RWPE2 (cell line): Measurements from ENCODE around the gene RAD51AP1.
A peak's percentile ranks its signal among the peaks of the same experiment; 100 is the strongest.

Experiments
- ATAC-seq: fragments of 200-7000 bp; cut with Tn5 transposase; 3 replicates; pipeline ENCODE4 v1.9.1; 2021; ENCODE audit warnings: low read depth
- DNase-seq: peaks from one replicate; pipeline ENCODE4 v3.0.0-alpha.2; 2020; ENCODE audit warnings: low spot score
- H3K27ac ChIP-seq: fragments of 450-650 bp; 2 replicates; pipeline ENCODE4 v1.5.1; 2017; ENCODE audit warnings: mild to moderate bottlenecking; ENCODE audit not compliant: poor library complexity, severe bottlenecking
- H3K27me3 ChIP-seq: fragments of 250-450 bp; sonication (Bioruptor Pico); 2 replicates; pipeline ENCODE4 v1.5.1; 2021; ENCODE audit warnings: mild to moderate bottlenecking, moderate library complexity; ENCODE audit not compliant: insufficient read depth, poor library complexity, severe bottlenecking
- H3K36me3 ChIP-seq: fragments of 250-450 bp; sonication (Bioruptor Pico); 2 replicates; pipeline ENCODE4 v1.5.1; 2020; ENCODE audit warnings: low read depth, mild to moderate bottlenecking, moderate library complexity
- H3K4me1 ChIP-seq: fragments of 250-450 bp; sonication (Bioruptor Pico); 2 replicates; pipeline ENCODE4 v1.5.1; 2021; ENCODE audit warnings: mild to moderate bottlenecking, moderate library complexity; ENCODE audit not compliant: insufficient read depth, poor library complexity, severe bottlenecking
- H3K4me3 ChIP-seq: fragments of 250-450 bp; sonication (Bioruptor Pico); 2 replicates; pipeline ENCODE4 v1.5.1; 2021; ENCODE audit warnings: mild to moderate bottlenecking, moderate library complexity; ENCODE audit not compliant: severe bottlenecking
- H3K9me3 ChIP-seq: fragments of 250-450 bp; sonication (Bioruptor Pico); 2 replicates; pipeline ENCODE4 v1.5.1; 2021; ENCODE audit warnings: mild to moderate bottlenecking, moderate library complexity; ENCODE audit not compliant: severe bottlenecking
- CTCF ChIP-seq: fragments of 450-650 bp; IDR thresholded peaks from one replicate; pipeline ENCODE4 v1.5.1; 2017; ENCODE audit warnings: mild to moderate bottlenecking, moderate library complexity; ENCODE audit not compliant: poor library complexity, severe bottlenecking

Gene RAD51AP1

GRCh38 chr12:4557586-4557985 lies 18.9 kb downstream of the RAD51AP1 start:
- DNase-seq (no peak), ATAC-seq (no peak)
- H3K27me3 ChIP-seq = no peaks in the 10 kb centered on the region
- no peak for TF ChIP-seq CTCF
- H3K9me3 ChIP-seq = no peaks in the 10 kb centered on the region
- H3K4me3 ChIP-seq = no peak overlapping the region
- H3K4me1 ChIP-seq = no peaks in the 10 kb centered on the region
- H3K36me3 ChIP-seq = peaks cover 78% of the 10 kb centered on the region
- H3K27ac ChIP-seq = no peak overlapping the region

- no peak for TF ChIP-seq CTCF
- no peaks in the 10 kb centered on the region for H3K27me3 ChIP-seq
- no peaks in the 10 kb centered on the region for H3K9me3 ChIP-seq
- H3K27ac ChIP-seq = no peak overlapping the region
- no peaks in the 10 kb centered on the region for H3K4me1 ChIP-seq
- peaks cover 73% of the 10 kb centered on the region for H3K36me3 ChIP-seq
- no peak for ATAC-seq
- no peak for DNase-seq
- no peak overlapping the region for H3K4me3 ChIP-seq
Observed at GRCh38 chr12:4558171-4558570, 19.5 kb downstream of the RAD51AP1 start.

- no peak within 1 kb of the TSS for H3K27ac ChIP-seq
- H3K4me1 ChIP-seq = no peaks in the 10 kb centered on the region
- DNase-seq (peak; percentile 63), ATAC-seq (peak; percentile 61; the same call in 2 of the 3 replicates)
- H3K36me3 ChIP-seq = peaks cover 33% of the 10 kb centered on the region
- H3K9me3 ChIP-seq = no peaks in the 10 kb centered on the region
- no peak within 1 kb of the TSS for H3K4me3 ChIP-seq
- H3K27me3 ChIP-seq = no peaks in the 10 kb centered on the region
- no peak for TF ChIP-seq CTCF
Observed at GRCh38 chr12:4562034-4562657, 23.5 kb downstream of the RAD51AP1 start, which contains the start of gene DYRK4. DYRK4 (plus strand) TSS chr12:4562208; CDS start chr12:4562246, 38 bp downstream.

- no peak for ATAC-seq
Observed at GRCh38 chr12:4563336-4563735, 24.6 kb downstream of the RAD51AP1 start.

More at GRCh38 chr12:4563336-4563735, 24.6 kb downstream of the RAD51AP1 start:
- Histone ChIP-seq H3K27me3 (no peaks in the 10 kb centered on the region), H3K4me1 (no peaks in the 10 kb centered on the region), H3K36me3 (peaks cover 21% of the 10 kb centered on the region), H3K4me3 (no peak overlapping the region), H3K27ac (no peak overlapping the region), H3K9me3 (no peaks in the 10 kb centered on the region)
- no peak for TF ChIP-seq CTCF
- DNase-seq = no peak
